GM12878 (cell line): ENCODE data around the gene NOL3.

Source experiments
- CTCF ChIP-seq, 3 experiments: IDR thresholded peaks in 2 of 3; conservative IDR thresholded peaks in 1 of 3; 2 replicates each; pipeline ENCODE4 v1.5.1; 2011; ENCODE audit warnings: low read depth in 3 of 3, low read length in 3 of 3, mild to moderate bottlenecking in 3 of 3, control low read depth in 2 of 3, moderate library complexity in 2 of 3, inconsistent platforms in 1 of 3, mixed read lengths in 1 of 3; ENCODE audit not compliant: control insufficient read depth in 2 of 3, insufficient read depth in 1 of 3; ENCODE audit errors: extremely low read depth in 1 of 3
- IRF3 ChIP-seq: fragments of 450-650 bp; IDR thresholded peaks from 2 replicates; pipeline ENCODE4 v1.6.1; 2014; ENCODE audit warnings: mild to moderate bottlenecking
- STAT3 ChIP-seq: IDR thresholded peaks from 2 replicates; pipeline ENCODE4 v1.6.1; 2011; ENCODE audit warnings: low read depth, low read length, improper control_type of control experiment

GRCh38 chr16:67169642-67170167, 633 bp upstream of the NOL3 start:
- no peak for TF ChIP-seq IRF3
- TF ChIP-seq CTCF (IDR thresholded peaks at IDR 0.05 in 2 of 3, conservative IDR thresholded peaks at IDR 0.05 in 1 of 3; ENCODE audit: control insufficient read depth in 2 of 3, extremely low read depth in 1 of 3, insufficient read depth in 1 of 3, low read depth in 3 of 3, low read length in 3 of 3) = peak; percentile 55 to 72 (median 59)
- TF ChIP-seq STAT3 = no peak
